ENCODE results near the gene FBXO9.

Gene FBXO9

GRCh38 chr6:53139841-53140413 is 74.7 kb downstream of the FBXO9 start:
- DNase-seq = no peak

GRCh38 chr6:53142810-53143209 is 77.6 kb downstream of the FBXO9 start:
- DNase-seq = no peak

DNA sequence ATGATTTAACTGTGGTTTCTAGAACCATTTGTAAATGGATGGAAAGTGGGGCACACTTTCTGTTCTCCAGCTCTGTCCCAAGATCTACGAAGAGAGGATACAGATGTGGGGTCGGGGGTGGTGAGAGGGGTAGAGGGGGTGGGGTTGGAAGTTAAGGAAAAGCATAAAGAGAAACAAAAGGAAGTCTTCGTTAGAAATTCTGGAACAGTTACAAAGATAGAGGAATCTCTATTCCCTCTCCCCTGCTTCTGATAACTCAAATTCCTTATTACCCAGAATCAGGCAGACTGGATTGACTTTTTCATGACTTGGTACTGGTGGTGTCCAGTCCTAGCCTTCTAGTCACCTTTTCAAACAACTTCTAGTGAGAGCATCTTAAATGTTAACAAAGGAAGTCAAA is 78.5 kb downstream of the FBXO9 start:
- no peak for DNase-seq

- DNase-seq = no peak
Observed at GRCh38 chr6:53144802-53145201, 79.6 kb downstream of the FBXO9 start.

- no peak for DNase-seq
Observed at GRCh38 chr6:53148684-53149083, 83.5 kb downstream of the FBXO9 start, which contains the start of gene GCM1. GCM1 (minus strand) TSS chr6:53148841; CDS start chr6:53145632, 3,209 bp downstream.

Data from activated effector memory CD4-positive, alpha-beta T cell treated with Interleukin-2 at 50 U/mL for 16 hours (primary cell).